PC-3 (cell line): ENCODE measurements around the gene PRKRIP1.

ENCODE experiments used
- EZH2 ChIP-seq: fragments of 300-600 bp; sonication (generic); IDR thresholded peaks from one replicate; pipeline ENCODE4 v1.6.1; 2017; ENCODE audit warnings: antibody characterized with exemption, mild to moderate bottlenecking, low read length; ENCODE audit not compliant: unreplicated experiment
- EZH2phosphoT487 ChIP-seq: fragments of 300-600 bp; sonication (generic); IDR thresholded peaks from 2 replicates; pipeline ENCODE4 v1.6.1; 2018; ENCODE audit warnings: mild to moderate bottlenecking, antibody characterized with exemption, low read length, borderline replicate concordance
- TF ChIP-seq, protein P1 (sequence below): fragments of 300-600 bp; sonication (generic); conservative IDR thresholded peaks from 2 replicates; pipeline ENCODE4 v1.5.1; 2017; ENCODE audit warnings: antibody characterized with exemption, low read depth, mild to moderate bottlenecking, low read length

DNA sequence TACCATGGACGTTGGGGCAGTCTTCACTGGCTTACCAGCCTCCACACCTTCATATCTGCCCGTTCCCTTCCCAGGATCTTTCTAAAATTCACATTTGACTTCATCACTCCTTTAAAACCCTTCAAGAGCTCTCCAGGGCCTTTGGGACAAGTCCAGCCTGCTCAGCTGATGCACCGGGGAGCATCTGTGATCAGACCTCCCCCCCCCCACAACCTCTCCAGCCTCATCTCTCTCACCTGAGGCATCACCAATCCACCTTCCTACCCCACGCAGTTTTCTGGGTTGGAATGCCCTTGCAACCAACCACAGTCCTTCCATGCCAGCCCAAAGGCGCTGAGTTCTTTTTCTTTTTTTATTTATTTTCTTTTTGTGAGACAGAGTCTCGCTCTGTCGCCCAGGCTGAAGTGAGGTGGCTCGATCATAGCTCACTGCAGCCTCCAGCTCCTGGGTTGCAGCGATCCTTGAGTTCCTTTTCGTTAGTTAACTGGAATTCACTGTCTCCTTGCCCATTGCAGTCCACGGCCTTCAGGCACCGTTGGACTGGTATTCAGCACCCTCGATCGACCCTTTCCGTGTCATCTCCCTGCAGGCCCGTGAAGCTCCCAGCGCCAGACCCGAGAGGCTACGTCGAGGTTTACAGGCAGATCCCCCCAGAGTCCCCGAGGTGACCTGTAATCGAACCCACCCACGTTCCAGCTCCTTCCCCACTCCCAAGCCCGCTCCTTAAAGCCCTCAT is 67.8 kb downstream of the PRKRIP1 start:
- TF ChIP-seq, protein P1, sequence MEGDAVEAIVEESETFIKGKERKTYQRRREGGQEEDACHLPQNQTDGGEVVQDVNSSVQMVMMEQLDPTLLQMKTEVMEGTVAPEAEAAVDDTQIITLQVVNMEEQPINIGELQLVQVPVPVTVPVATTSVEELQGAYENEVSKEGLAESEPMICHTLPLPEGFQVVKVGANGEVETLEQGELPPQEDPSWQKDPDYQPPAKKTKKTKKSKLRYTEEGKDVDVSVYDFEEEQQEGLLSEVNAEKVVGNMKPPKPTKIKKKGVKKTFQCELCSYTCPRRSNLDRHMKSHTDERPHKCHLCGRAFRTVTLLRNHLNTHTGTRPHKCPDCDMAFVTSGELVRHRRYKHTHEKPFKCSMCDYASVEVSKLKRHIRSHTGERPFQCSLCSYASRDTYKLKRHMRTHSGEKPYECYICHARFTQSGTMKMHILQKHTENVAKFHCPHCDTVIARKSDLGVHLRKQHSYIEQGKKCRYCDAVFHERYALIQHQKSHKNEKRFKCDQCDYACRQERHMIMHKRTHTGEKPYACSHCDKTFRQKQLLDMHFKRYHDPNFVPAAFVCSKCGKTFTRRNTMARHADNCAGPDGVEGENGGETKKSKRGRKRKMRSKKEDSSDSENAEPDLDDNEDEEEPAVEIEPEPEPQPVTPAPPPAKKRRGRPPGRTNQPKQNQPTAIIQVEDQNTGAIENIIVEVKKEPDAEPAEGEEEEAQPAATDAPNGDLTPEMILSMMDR, result no peak
- TF ChIP-seq EZH2, result no peak
- no peak for TF ChIP-seq EZH2phosphoT487
